K562 (cell line): Measurements from ENCODE around the gene PIGX. TPM values are rescaled to one million over a fixed set of nuclear protein-coding genes. Genes with fewer than 3 reads are reported as not detected.

Experiments
- ATAC-seq: fragments of 200-7000 bp; cut with Tn5 transposase; 3 replicates; pipeline ENCODE4 v1.9.1; 2020; ENCODE audit warnings: moderate library complexity
- BruUV-seq: library from RNA; stranded (reverse); fragments of 400-500 nt; replicated peaks from 2 replicates; lab custom pipeline; 2021; lab: Mats Ljungman, UMichigan
- CTCF ChIA-PET: fragments of 300-600 bp; formaldehyde crosslinking; extraction: SDS; loops from one replicate; lab custom pipeline; 2021; ENCODE audit warnings: low intra/inter-chr PET ratio; lab: Yijun Ruan, JAX
- POLR2A ChIA-PET: fragments of 300-600, 350-650 bp; sonication (Branson Sonifier 250); formaldehyde crosslinking; extraction: SDS; loops from one replicate; lab custom pipeline; 2021; ENCODE audit warnings: antibody characterized with exemption, inconsistent platforms; lab: Yijun Ruan, JAX
- DNase-seq, 4 experiments: peaks; one replicate each; pipeline versions ENCODE4 v3.0.0 to v3.0.0-alpha.2; 2011 to 2018; ENCODE audit warnings: low spot score in 3 of 4, mixed read lengths in 3 of 4; ENCODE audit errors: extremely low read depth in 1 of 4
- FAIRE-seq: peaks from 2 replicates; lab custom pipeline; 2011; peaks lifted over from hg19 to GRCh38; lab: Jason Lieb, UNC
- H2AFZ ChIP-seq: 2 replicates; pipeline ENCODE4 v1.6.0; 2011; ENCODE audit warnings: low read depth, low read length, control low read depth, inconsistent platforms
- H3K27ac ChIP-seq: fragments of 200-600 bp; 3 replicates; pipeline ENCODE4 v1.8.0; 2011; ENCODE audit warnings: low read depth, mild to moderate bottlenecking, control low read depth, inconsistent platforms, low read length, moderate library complexity, mixed read lengths; ENCODE audit errors: extremely low read depth
- H3K27me3 ChIP-seq, 2 experiments: fragments of 300-600 bp in 1 of 2; 2 replicates in 1 of 2; 3 replicates in 1 of 2; pipeline versions ENCODE4 v1.6.0 to v1.8.0; 2011; ENCODE audit warnings: inconsistent platforms in 2 of 2, low read length in 2 of 2, mild to moderate bottlenecking in 1 of 2, mixed read lengths in 1 of 2, moderate library complexity in 1 of 2; ENCODE audit not compliant: control insufficient read depth in 2 of 2, insufficient read depth in 2 of 2
- H3K36me3 ChIP-seq: fragments of 300-600 bp; 3 replicates; pipeline ENCODE4 v1.8.0; 2011; ENCODE audit warnings: mild to moderate bottlenecking, low read length, inconsistent platforms; ENCODE audit not compliant: control insufficient read depth, insufficient read depth
- H3K4me1 ChIP-seq, 2 experiments: fragments of 200-600 bp in 1 of 2; replicated peaks in 1 of 2; 2 replicates in 1 of 2; 3 replicates in 1 of 2; pipeline versions ENCODE4 v1.5.1 to v1.8.0; 2011; ENCODE audit warnings: inconsistent platforms in 2 of 2, low read length in 2 of 2, mild to moderate bottlenecking in 1 of 2, mixed read lengths in 1 of 2, moderate library complexity in 1 of 2; ENCODE audit not compliant: control insufficient read depth in 2 of 2, insufficient read depth in 2 of 2
- H3K4me2 ChIP-seq: 2 replicates; pipeline ENCODE4 v1.6.1; 2011; ENCODE audit warnings: low read length, control low read depth, inconsistent platforms, mixed read lengths; ENCODE audit not compliant: insufficient read depth
- H3K4me3 ChIP-seq: fragments of 200-600 bp; sonication (generic), shearing (Covaris generic); 2 replicates; pipeline ENCODE4 v1.5.1; 2016; ENCODE audit warnings: control low read depth, inconsistent platforms
- H3K79me2 ChIP-seq: fragments of 200-600 bp; 3 replicates; pipeline ENCODE4 v1.8.0; 2011; ENCODE audit warnings: low read length, inconsistent platforms; ENCODE audit not compliant: control insufficient read depth, insufficient read depth
- H3K9ac ChIP-seq, 2 experiments: 2 replicates each; pipeline versions ENCODE4 v1.6.0 to v1.6.1; 2011; ENCODE audit warnings: low read depth in 2 of 2, low read length in 2 of 2, control low read depth in 1 of 2, inconsistent platforms in 1 of 2, mild to moderate bottlenecking in 1 of 2, mixed read lengths in 1 of 2; ENCODE audit not compliant: insufficient read depth in 1 of 2
- H3K9me1 ChIP-seq: one replicate; pipeline ENCODE4 v1.6.0; 2011; ENCODE audit warnings: inconsistent platforms, mild to moderate bottlenecking, low read length, moderate library complexity; ENCODE audit not compliant: control insufficient read depth, insufficient read depth
- H3K9me3 ChIP-seq: replicated peaks from 2 replicates; pipeline ENCODE4 v1.5.1; 2011; ENCODE audit warnings: low read depth, low read length, inconsistent platforms; ENCODE audit not compliant: control insufficient read depth, insufficient read depth
- H4K20me1 ChIP-seq: replicated peaks from 2 replicates; pipeline ENCODE4 v1.6.1; 2011; ENCODE audit warnings: low read length, inconsistent platforms, mixed read lengths; ENCODE audit not compliant: control insufficient read depth, insufficient read depth
- SUPT5H ChIP-seq: fragments of 450-650 bp; IDR thresholded peaks from 2 replicates; pipeline ENCODE4 v1.6.1; 2016
- ZBTB33 ChIP-seq: sonication (generic); formaldehyde crosslinking; IDR thresholded peaks from 2 replicates; pipeline ENCODE4 v1.8.1; 2023; ENCODE audit warnings: mild to moderate bottlenecking, missing genetic modification reagents
- WGBS: fragments of 100-300 bp; shearing (Covaris generic); methylation state at CpG from one replicate; pipeline ENCODE4 v1.1.6; 2016; ENCODE audit warnings: low coverage, mixed read lengths; ENCODE audit not compliant: insufficient coverage; ENCODE audit errors: missing lambda C conversion rate; 5-methylcytosine and 5-hydroxymethylcytosine counted together
- in situ Hi-C: fragments of 300-500 bp; cut with MboI; formaldehyde crosslinking; loops from 4 replicates; pipeline ENCODE4 v1.15.0; 2018; ENCODE audit warnings: inconsistent platforms, mixed read lengths
- intact Hi-C: fragments of 100-400 bp; cut with micrococcal nuclease; formaldehyde crosslinking; loops from 2 replicates; pipeline ENCODE4 v1.14.2; 2022
- polyA plus RNA-seq, 8 experiments: library from polyadenylated mRNA; depleted of rRNA in 4 of 8; stranded (reverse) in 5 of 8; unstranded in 3 of 8; fragments of >200 nt; fragmentation: Nextera tagmentation in 2 of 8; fragmentation: Illumina TruSeq in 1 of 8; extraction: Ambion mirVana in 2 of 8; extraction: Trizol in 1 of 8; gene quantifications; 2 replicates each; pipeline versions ENCODE4 v1.2.1 to v1.2.3, GENCODE V29; 2011 to 2014; ENCODE audit warnings: inconsistent platforms in 1 of 8, missing spikeins in 1 of 8
- total RNA-seq, 7 experiments: library from RNA; depleted of rRNA in 6 of 7; stranded (reverse); fragments of >200 nt in 6 of 7; fragmentation: Illumina TruSeq in 2 of 7; extraction: Trizol in 2 of 7; gene quantifications; 2 replicates each; pipeline versions ENCODE4 v1.2.1 to v1.2.3, GENCODE V29; 2011 to 2021; ENCODE audit warnings: low replicate concordance in 1 of 7

Gene PIGX
- total and polyA plus RNA-seq, 9 of the 15 experiments (the other 6 are each of a cell fraction or from before 2014, with no cell fraction given): 3.7 to 36.3 (median 26.9) TPM

GRCh38 chr3:196753201-196753600 is 41.0 kb downstream of the PIGX start:
- Histone ChIP-seq H3K27ac (no peak overlapping the region), H3K9me1 (no peaks in the 10 kb centered on the region), H3K27me3 (no peaks in the 10 kb centered on the region), H3K79me2 (peaks cover 92% of the 10 kb centered on the region), H3K9me3 (peaks cover 21% of the 10 kb centered on the region), H2AFZ (no peak overlapping the region), H3K4me1 (peaks cover 4 to 6% of the 10 kb centered on the region in 2 experiments; a peak in 3 of 5 replicates), H3K9ac (no peak overlapping the region), H4K20me1 (no peaks in the 10 kb centered on the region), H3K4me2 (no peak overlapping the region), H3K36me3 (peaks cover 70% of the 10 kb centered on the region), H3K4me3 (no peak overlapping the region)
- DNase-seq (no peak), ATAC-seq (no peak), FAIRE-seq (no peak)
- no TSS peak for BruUV-seq
- 88% methylated on average over 5 of the region's 8 CpGs for WGBS
- in situ Hi-C loops: no loop called here
- intact Hi-C loops: no loop called here
- TF ChIP-seq ZBTB33 (peak; percentile 68; the same call in 1 of the 2 replicates), SUPT5H (no peak)
- ChIA-PET CTCF (no interaction called here), POLR2A (interaction anchor here (1.9 kb wide), 1 partner anchor 10 kb away, joined by 11 read pairs; no protein-coding TSS in a partner anchor)
